HepG2 (cell line): Measurements from ENCODE around the gene C5orf47. TPM values are rescaled to one million over a fixed set of nuclear protein-coding genes. Genes with fewer than 3 reads are reported as not detected.

Source experiments
- AGO1 ChIP-seq: fragments of 200-400 bp; formaldehyde crosslinking; IDR thresholded peaks from 2 replicates; pipeline ENCODE4 v1.6.1; 2017; ENCODE audit warnings: mild to moderate bottlenecking, low read depth, low read length, moderate library complexity; ENCODE audit not compliant: poor library complexity, severe bottlenecking
- CHCHD3 ChIP-seq: sonication (generic); formaldehyde crosslinking; IDR thresholded peaks from 2 replicates; pipeline ENCODE4 v1.8.0; 2022; ENCODE audit warnings: mild to moderate bottlenecking, missing genetic modification reagents, moderate library complexity
- DNMT1 ChIP-seq: sonication (generic); formaldehyde crosslinking; IDR thresholded peaks from 2 replicates; pipeline ENCODE4 v1.5.1; 2020; ENCODE audit warnings: mild to moderate bottlenecking, missing genetic modification reagents
- EEA1 ChIP-seq: sonication (generic); formaldehyde crosslinking; IDR thresholded peaks from 2 replicates; pipeline ENCODE4 v1.5.1; 2020; ENCODE audit warnings: mild to moderate bottlenecking, missing genetic modification reagents, borderline replicate concordance
- GABPB1 ChIP-seq: IDR thresholded peaks from 2 replicates; pipeline ENCODE4 v1.6.1; 2016; ENCODE audit warnings: mild to moderate bottlenecking, missing genetic modification reagents, moderate library complexity, missing compliant biosample characterization
- JUN ChIP-seq: sonication (generic); formaldehyde crosslinking; IDR thresholded peaks from 2 replicates; pipeline ENCODE4 v1.4.0; 2020; ENCODE audit warnings: mild to moderate bottlenecking, missing genetic modification reagents
- KLF13 ChIP-seq: sonication (generic); formaldehyde crosslinking; IDR thresholded peaks from 2 replicates; pipeline ENCODE4 v1.4.0; 2020; ENCODE audit warnings: mild to moderate bottlenecking, missing genetic modification reagents
- MBD4 ChIP-seq: IDR thresholded peaks from 2 replicates; pipeline ENCODE4 v1.6.1; 2012; ENCODE audit warnings: low read length, inconsistent platforms, borderline replicate concordance
- PCBP1 ChIP-seq: fragments of 200-400 bp; formaldehyde crosslinking; IDR thresholded peaks from 2 replicates; pipeline ENCODE4 v1.6.1; 2017; ENCODE audit warnings: mild to moderate bottlenecking, low read depth, low read length, borderline replicate concordance
- POGK ChIP-seq: sonication (generic); formaldehyde crosslinking; conservative IDR thresholded peaks from 2 replicates; pipeline ENCODE4 v1.8.0; 2022; ENCODE audit warnings: mild to moderate bottlenecking, moderate library complexity, missing genetic modification reagents
- RELA ChIP-seq: sonication (generic); formaldehyde crosslinking; IDR thresholded peaks from 2 replicates; pipeline ENCODE4 v1.4.0; 2020; ENCODE audit warnings: missing genetic modification reagents
- SMAD1 ChIP-seq: sonication (generic); formaldehyde crosslinking; IDR thresholded peaks from 2 replicates; pipeline ENCODE4 v1.4.0; 2020; ENCODE audit warnings: missing genetic modification reagents, low read depth, mild to moderate bottlenecking, borderline replicate concordance
- SOX5 ChIP-seq: IDR thresholded peaks from 2 replicates; pipeline ENCODE4 v1.6.1; 2016; ENCODE audit warnings: borderline replicate concordance
- STAG1 ChIP-seq: sonication (generic); formaldehyde crosslinking; IDR thresholded peaks from 2 replicates; pipeline ENCODE4 v1.4.0; 2020; ENCODE audit warnings: missing genetic modification reagents
- TEAD3 ChIP-seq: optimal IDR thresholded peaks from 2 replicates; pipeline ENCODE3; 2016; ENCODE audit warnings: borderline replicate concordance
- ZBTB20 ChIP-seq: sonication (generic); formaldehyde crosslinking; IDR thresholded peaks from 2 replicates; pipeline ENCODE4 v1.8.1; 2023; ENCODE audit warnings: missing genetic modification reagents, low read depth, mild to moderate bottlenecking, borderline replicate concordance
- ZBTB46 ChIP-seq: sonication (generic); formaldehyde crosslinking; IDR thresholded peaks from 2 replicates; pipeline ENCODE4 v1.4.0; 2020; ENCODE audit warnings: mild to moderate bottlenecking, missing genetic modification reagents, borderline replicate concordance
- ZFP36L1 ChIP-seq: sonication (generic); formaldehyde crosslinking; IDR thresholded peaks from 2 replicates; pipeline ENCODE4 v1.8.0; 2022; ENCODE audit warnings: mild to moderate bottlenecking, missing genetic modification reagents, moderate library complexity
- ZNF264 ChIP-seq: sonication (generic); formaldehyde crosslinking; IDR thresholded peaks from 2 replicates; pipeline ENCODE4 v1.4.0; 2020; ENCODE audit warnings: missing genetic modification reagents
- ZNF33A ChIP-seq: sonication (generic); formaldehyde crosslinking; IDR thresholded peaks from 2 replicates; pipeline ENCODE4 v1.5.1; 2020; ENCODE audit warnings: missing genetic modification reagents, mild to moderate bottlenecking, moderate library complexity, borderline replicate concordance
- ZNF44 ChIP-seq: sonication (generic); formaldehyde crosslinking; IDR thresholded peaks from 2 replicates; pipeline ENCODE4 v1.5.1; 2020; ENCODE audit warnings: mild to moderate bottlenecking, missing genetic modification reagents
- ZNF546 ChIP-seq: sonication (generic); formaldehyde crosslinking; conservative IDR thresholded peaks from 2 replicates; pipeline ENCODE4 v1.8.1; 2023; ENCODE audit warnings: mild to moderate bottlenecking, missing genetic modification reagents
- ZNF580 ChIP-seq: IDR thresholded peaks from 2 replicates; pipeline ENCODE4 v1.6.1; 2016; ENCODE audit warnings: low read depth, borderline replicate concordance
- ZNF720 ChIP-seq: sonication (generic); formaldehyde crosslinking; IDR thresholded peaks from 2 replicates; pipeline ENCODE4 v1.4.0; 2020; ENCODE audit warnings: missing genetic modification reagents
- ZNF777 ChIP-seq: sonication (generic); formaldehyde crosslinking; IDR thresholded peaks from 2 replicates; pipeline ENCODE4 v1.4.0; 2020; ENCODE audit warnings: missing genetic modification reagents
- ZNF83 ChIP-seq: sonication (generic); formaldehyde crosslinking; IDR thresholded peaks from 2 replicates; pipeline ENCODE4 v1.4.0; 2020; ENCODE audit warnings: missing genetic modification reagents, mild to moderate bottlenecking, borderline replicate concordance
- polyA plus RNA-seq, 8 experiments: library from polyadenylated mRNA; depleted of rRNA in 3 of 8; stranded (reverse) in 7 of 8; unstranded in 1 of 8; fragments of >200 nt; fragmentation: Illumina TruSeq in 4 of 8; extraction: Trizol in 4 of 8; gene quantifications; 2 replicates each; pipeline versions ENCODE4 v1.2.1 to v1.2.3, GENCODE V29; 2011 to 2016; ENCODE audit warnings: low read depth in 4 of 8, missing spikeins in 1 of 8, mixed read lengths in 1 of 8; ENCODE audit not compliant: insufficient read depth in 1 of 8
- total RNA-seq, 5 experiments: library from RNA; depleted of rRNA; stranded (reverse); fragments of >200 nt; fragmentation: Illumina TruSeq; extraction: Trizol; gene quantifications; 2 replicates each; pipeline ENCODE4 v1.2.3, GENCODE V29; 2016; ENCODE audit warnings: low read depth in 1 of 5
- TF ChIP-seq, protein P1 (sequence below): sonication (generic); formaldehyde crosslinking; IDR thresholded peaks from 2 replicates; pipeline ENCODE4 v1.8.1; 2023; ENCODE audit warnings: missing genetic modification reagents, inconsistent platforms, borderline replicate concordance

The C5orf47 gene
- total and polyA plus RNA-seq, 2 of the 13 experiments (the other 11 are each of a cell fraction or from before 2014, with no cell fraction given), result not detected

DNA sequence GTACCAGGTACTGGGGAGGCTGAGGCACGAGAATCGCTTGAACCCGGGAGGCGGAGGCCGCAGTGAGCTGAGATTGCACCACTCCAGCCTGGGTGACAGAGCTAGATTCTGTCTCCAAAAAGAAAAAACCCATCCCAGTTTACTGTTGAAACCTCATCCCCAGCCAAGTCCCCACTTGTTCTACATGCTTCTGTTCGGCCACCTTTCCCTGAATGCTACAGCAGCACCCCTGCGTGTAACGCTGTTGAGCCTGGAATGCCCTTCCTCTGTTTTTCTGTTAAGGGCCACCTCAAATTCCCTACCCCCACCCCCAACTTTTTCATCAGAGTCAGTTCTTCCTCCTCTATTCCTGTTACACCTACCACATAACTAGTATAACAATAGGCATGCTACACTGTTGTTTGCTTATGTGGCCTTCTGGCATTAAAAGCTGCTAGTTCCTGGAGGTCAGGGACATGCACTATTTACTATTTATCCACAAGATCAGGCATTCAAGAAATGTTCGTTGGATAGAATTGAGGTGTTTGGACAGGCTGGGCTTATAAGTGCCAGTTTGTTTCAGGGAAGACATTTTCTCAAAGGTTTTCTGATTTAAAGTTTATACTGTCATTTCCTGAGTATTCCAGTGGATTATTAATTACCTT, 47.1 kb upstream of the C5orf47 start (continued):
- TF ChIP-seq ZBTB46 (CRISPR knock-in tag), result no peak
- TF ChIP-seq RELA (CRISPR knock-in tag), result no peak
- no peak for TF ChIP-seq PCBP1
- peak; percentile 52; the same call in 1 of the 2 replicates for TF ChIP-seq ZNF580 (CRISPR knock-in tag)
- no peak for TF ChIP-seq POGK (CRISPR knock-in tag)
- TF ChIP-seq ZBTB20 (CRISPR knock-in tag), result peak; percentile 79; the same call in 1 of the 2 replicates
- TF ChIP-seq MBD4, result no peak; the same call in 1 of the 2 replicates
- TF ChIP-seq EEA1 (CRISPR knock-in tag), result no peak
- no peak for TF ChIP-seq KLF13 (CRISPR knock-in tag)
- no peak for TF ChIP-seq ZNF44
- no peak for TF ChIP-seq ZNF83 (CRISPR knock-in tag)
- 0 out of 2 replicates have a peak, but pooled peaks have one; percentile 64 for TF ChIP-seq JUN
- TF ChIP-seq ZNF33A (CRISPR knock-in tag), result no peak
- no peak for TF ChIP-seq GABPB1
- TF ChIP-seq ZNF777, result no peak
- TF ChIP-seq CHCHD3, result no peak
- no peak for TF ChIP-seq ZFP36L1 (CRISPR knock-in tag)
- TF ChIP-seq, protein P1, sequence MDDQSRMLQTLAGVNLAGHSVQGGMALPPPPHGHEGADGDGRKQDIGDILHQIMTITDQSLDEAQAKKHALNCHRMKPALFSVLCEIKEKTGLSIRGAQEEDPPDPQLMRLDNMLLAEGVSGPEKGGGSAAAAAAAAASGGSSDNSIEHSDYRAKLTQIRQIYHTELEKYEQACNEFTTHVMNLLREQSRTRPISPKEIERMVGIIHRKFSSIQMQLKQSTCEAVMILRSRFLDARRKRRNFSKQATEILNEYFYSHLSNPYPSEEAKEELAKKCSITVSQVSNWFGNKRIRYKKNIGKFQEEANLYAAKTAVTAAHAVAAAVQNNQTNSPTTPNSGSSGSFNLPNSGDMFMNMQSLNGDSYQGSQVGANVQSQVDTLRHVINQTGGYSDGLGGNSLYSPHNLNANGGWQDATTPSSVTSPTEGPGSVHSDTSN (CRISPR knock-in tag), result no peak
- no peak for TF ChIP-seq ZNF546 (CRISPR knock-in tag)
- TF ChIP-seq SOX5, result peak; percentile 100
- peak; percentile 37; the same call in 1 of the 2 replicates for TF ChIP-seq ZNF264 (CRISPR knock-in tag)
- no peak for TF ChIP-seq ZNF720 (CRISPR knock-in tag)
- TF ChIP-seq TEAD3 (CRISPR knock-in tag), result peak; percentile 92
- peak; percentile 26; the same call in 1 of the 2 replicates for TF ChIP-seq STAG1 (CRISPR knock-in tag)
- TF ChIP-seq DNMT1 (CRISPR knock-in tag), result no peak
- no peak for TF ChIP-seq SMAD1 (CRISPR knock-in tag)
- TF ChIP-seq AGO1, result no peak
